ENCODE data around the gene RPS6KB2.
A peak's percentile ranks its signal among the peaks of the same experiment; 100 is the strongest.

Gene RPS6KB2

GRCh38 chr11:67429722-67430121 lies 1.4 kb downstream of the RPS6KB2 start:
- no peak for DNase-seq

GRCh38 chr11:67431346-67432249 lies 3.3 kb downstream of the RPS6KB2 start:
- DNase-seq, result no peak

GRCh38 chr11:67432655-67433349 lies 4.5 kb downstream of the RPS6KB2 start:
- no peak for DNase-seq

- no peak for DNase-seq
Observed at GRCh38 chr11:67433536-67434394, 5.5 kb downstream of the RPS6KB2 start.

GRCh38 chr11:67434395-67434881 lies 6.1 kb downstream of the RPS6KB2 start:
- DNase-seq, result no peak

- no peak for DNase-seq
Observed at GRCh38 chr11:67435031-67435726, 6.9 kb downstream of the RPS6KB2 start.

GRCh38 chr11:67435727-67436458 lies 7.6 kb downstream of the RPS6KB2 start:
- DNase-seq, result no peak

- no peak for DNase-seq
Observed at GRCh38 chr11:67436459-67437081, 8.3 kb downstream of the RPS6KB2 start.

GRCh38 chr11:67437082-67437808 lies 9.0 kb downstream of the RPS6KB2 start, which contains the start of gene PTPRCAP:
PTPRCAP (minus strand) TSS chr11:67437682; CDS start chr11:67437619, 63 bp downstream.
- DNase-seq, result no peak

GRCh38 chr11:67437809-67438157 lies 9.5 kb downstream of the RPS6KB2 start:
- DNase-seq, result no peak

- no peak for DNase-seq
Observed at GRCh38 chr11:67438158-67438902, 10.0 kb downstream of the RPS6KB2 start.

GRCh38 chr11:67439321-67440228 lies 11.3 kb downstream of the RPS6KB2 start:
- peak; percentile 56 for DNase-seq

- no peak for DNase-seq
Observed at GRCh38 chr11:67440229-67441097, 12.2 kb downstream of the RPS6KB2 start.

- DNase-seq, result no peak
Observed at GRCh38 chr11:67441098-67441563, 12.8 kb downstream of the RPS6KB2 start.

- DNase-seq, result no peak
Observed at GRCh38 chr11:67441731-67442351, 13.5 kb downstream of the RPS6KB2 start.

- no peak for DNase-seq
Observed at GRCh38 chr11:67442504-67443404, 14.5 kb downstream of the RPS6KB2 start.
